NOMO-1 treated with dmso at 0.1 percent for 144 hours (cell line): ENCODE measurements around the gene RPRD1B.

Experiments
- DNase-seq: peaks from one replicate; lab custom pipeline; 2025; ENCODE audit not compliant: unreplicated experiment; lab: John Stamatoyannopoulos, UW

The RPRD1B gene

DNA sequence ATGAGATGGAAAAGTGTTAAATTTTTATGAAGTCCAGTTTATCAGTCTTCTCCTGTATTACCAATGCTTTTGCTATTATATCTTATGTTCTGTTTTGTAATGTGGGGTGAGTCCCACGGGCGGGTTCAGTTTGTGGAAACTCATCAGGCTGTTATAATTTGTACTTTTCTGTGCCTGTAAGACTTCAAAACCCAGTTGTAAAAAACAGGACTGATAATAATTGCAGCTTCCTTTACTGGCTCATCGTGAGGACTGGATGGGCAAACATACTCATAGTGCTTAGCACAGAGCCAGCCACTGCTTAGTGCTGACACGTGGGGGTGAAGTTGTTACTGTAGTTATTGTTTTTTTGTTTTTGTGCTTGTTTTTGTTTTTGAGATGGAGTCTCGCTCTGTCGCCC lies 85.9 kb downstream of the RPRD1B start:
- no peak for DNase-seq

DNA sequence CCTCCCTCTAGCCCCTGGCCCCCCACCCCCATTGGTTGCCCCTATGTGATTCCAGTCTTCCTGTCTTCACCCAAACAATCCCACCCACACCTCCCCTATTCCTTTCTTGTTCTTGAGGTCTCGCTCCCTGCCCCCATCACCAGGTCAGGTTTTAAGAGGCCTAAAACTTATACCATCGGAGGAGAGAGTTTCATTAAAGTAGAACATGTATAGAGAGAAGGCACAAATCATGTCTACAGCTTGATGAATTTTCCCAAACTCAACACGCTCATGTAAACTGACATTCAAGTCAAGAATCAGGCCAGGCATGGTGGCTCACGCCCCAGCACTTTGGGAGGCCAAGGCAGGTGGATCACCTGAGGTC lies 87.1 kb downstream of the RPRD1B start:
- DNase-seq, result no peak

DNA sequence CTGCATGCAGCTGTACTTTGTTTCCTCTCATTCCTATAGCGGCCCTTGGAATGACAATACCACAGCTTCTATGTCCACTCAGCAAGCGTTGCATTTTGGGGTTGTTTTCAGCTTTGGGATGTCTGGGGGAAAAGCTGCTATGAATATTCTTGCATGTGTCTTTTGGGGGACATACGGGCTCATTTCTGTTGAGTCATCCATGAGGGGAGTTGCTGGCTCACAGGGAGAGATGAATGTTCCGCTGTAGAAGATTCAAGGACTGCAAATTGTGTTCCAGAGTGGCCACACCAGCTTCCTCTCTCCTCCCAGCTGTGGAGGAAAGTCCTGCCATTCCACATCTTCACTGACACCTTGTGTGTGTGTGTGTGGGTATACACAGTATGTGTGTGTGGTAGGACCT lies 88.2 kb downstream of the RPRD1B start:
- DNase-seq, result no peak

DNA sequence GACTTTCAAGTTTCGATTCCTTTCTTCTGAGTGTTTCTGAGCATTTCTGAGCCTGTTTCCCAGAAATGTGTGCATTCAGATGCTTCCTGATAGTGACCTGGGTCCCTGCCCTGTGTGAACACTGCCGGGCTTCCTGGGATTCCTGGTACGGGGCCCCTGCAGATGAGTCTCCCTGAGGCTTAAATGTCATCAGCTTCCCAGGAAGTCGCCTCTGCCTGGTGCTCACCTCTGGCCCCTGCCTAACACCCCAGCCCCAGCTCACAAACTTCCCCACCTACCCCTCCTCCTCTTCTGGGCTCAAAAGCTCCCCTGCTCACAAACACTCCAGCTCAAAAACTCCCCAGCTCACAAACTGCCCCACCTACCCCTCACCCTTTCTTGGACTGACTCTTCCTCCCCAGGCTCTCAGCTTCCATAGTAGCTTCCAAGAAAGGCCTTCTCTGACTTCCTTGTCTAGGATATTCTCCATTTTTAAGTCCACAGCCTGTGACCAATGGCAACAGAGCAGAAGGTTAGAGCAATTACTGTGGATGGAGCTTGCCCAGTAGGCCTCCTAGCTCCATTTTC lies 89.6 kb downstream of the RPRD1B start:
- DNase-seq, result no peak

DNA sequence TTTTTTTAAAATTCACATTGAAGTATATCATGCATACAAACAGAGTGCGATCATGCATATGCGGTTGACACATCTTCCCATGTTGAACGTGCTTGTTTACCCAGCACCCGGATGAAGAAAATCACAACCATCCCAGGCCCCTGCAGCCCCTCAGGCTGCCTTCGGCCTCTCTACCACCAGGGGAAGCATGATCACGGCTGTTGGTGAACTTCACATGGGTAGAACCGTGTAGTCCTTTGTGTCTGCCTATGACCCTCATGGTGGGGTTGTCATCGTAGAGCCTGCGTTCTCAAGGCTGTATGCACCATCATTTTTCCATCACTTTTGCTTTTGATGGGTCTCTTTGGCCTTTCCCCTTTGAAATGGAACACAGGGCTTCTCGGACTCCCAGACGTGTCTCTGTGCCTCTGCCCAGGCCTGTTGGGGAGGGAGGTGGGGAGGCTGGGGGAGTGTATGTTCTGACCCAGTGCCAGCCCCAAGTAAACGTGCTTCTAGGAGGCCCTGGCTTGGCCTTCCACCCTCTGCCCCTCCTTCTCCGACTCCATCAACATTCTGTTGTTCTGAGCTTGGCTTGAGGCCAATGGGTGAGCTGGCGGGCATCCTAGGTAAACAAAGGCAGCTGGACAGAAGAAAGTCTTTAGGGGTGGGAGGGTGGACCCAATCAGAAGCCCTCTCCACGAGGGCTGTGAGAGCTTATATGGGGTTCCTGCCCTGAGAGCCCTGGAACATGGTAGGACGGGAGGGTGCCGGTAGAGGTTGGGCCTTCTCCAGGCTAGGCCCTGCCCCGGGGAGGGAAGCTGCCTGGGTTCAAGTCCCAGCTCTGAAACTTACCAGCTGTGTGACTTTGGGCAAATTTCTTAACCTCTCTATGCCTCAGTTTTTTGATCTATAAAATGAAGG lies 91.9 kb downstream of the RPRD1B start:
- no peak for DNase-seq

DNA sequence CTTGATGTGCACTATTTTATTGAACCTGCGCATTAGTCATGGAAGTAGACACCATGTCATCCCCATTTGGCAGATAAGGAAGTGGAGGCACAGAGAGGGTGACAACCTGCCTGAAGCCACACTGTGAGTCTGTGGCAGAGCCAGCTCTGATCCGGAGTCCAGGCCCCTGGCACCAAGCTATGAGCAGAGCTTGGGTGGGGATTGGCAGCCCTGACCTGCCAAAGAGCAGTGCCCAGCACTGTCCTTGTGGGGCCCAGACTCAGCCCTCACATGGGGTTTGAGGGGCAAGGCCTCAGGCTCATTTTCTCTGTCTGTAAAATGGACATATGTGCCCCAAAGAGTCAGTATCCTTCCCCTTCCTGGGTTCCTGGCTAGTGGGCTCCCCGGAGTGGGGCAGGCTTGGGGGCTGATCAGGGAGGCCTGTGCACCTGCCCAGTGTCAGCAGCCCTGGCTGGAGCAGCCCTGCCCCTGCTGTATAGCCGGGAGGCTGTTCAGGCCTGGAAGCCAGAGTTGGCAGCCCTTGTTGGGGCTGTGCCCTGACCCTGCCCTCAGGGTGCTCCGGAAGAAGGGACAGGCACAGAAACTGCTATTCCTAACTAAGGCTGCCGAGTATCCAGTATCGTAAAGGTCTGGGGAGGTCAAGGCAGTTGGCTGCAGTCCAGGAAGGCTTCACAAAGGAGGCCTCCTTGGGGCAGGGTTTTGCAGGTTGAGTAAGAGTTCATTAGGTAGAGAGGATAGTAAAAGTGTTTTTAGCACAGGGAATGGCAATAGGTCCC lies 92.8 kb downstream of the RPRD1B start:
- no peak for DNase-seq

DNA sequence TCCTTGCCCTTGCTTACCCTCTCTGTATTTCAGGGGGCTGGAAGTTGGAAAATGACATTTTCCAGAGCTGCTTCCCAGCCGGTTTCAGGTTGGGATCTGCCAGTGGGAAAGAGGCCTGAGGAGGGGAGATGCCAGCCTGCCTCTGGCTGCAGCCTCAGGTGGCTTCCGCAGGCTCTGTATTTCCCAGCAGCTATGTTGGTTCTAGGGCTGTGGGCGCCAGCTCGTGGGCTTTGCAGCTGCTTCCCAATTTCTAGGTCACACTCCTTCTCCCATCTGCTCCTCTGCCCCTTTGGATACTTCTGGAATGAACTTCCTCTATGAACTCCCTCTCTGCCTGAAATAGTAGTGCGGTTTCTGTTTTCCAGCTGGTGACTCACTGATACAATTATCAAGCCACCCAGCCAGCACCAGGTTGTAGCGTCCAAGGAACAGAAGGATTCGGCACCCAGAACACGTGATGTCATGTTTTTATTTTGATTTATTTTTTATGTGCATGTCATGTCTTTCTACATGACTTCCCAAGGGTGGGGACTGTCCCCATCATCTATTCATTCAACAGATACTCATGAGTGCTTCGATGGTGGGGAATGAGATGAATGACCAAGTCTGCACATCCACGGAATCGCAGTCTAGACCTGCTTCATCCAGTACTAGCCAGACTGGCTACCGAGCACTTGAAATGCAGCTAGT lies 93.5 kb downstream of the RPRD1B start:
- no peak for DNase-seq

DNA sequence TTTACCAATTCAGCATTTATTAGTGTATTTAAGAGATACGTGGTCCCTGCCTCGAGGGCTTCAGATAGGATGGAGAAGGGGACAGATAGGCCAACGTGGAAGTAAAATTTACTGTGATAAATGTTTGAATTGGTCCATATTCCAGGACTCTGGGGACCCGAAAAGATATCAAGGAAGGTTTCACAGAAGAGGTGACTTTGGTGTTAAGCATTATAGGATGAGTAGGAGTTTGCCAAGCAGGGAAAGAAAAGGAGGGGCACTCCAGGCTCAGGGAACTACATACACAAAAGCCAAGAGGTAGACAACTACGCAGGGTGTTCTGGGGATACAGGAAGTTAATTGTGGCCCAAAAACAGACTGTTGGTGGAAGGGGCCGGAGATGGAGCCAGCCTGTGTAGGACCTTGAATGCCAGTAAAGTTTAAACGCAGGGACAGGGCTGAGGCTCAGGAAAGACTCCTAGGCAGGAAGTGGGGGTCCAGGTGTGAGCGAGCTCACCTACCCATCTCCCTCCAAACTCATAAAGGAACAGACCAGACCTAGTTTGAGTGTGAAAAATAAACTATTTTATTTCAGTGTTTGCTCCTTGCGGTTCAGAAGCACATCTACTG lies 94.5 kb downstream of the RPRD1B start:
- DNase-seq, result no peak

DNA sequence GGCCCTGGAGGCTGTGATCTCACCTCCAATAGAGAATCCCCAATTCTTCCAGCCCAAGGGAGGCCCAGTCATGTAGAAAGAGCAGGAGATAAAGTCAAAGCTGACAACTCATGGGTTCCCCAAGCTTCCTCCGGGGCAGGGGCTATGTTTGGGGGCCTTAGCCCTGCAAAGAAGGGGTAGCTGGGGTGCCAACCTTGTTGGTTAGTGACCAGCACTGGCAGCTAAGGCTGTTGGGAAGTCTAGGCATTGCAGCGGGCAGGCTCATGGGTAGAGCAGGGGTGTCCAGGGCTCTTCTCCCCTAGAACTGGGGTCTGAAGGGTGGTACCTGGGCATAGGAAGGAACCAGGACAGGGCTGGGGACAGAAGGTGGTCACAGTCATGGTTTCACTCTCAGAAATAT lies 95.1 kb downstream of the RPRD1B start:
- no peak for DNase-seq

DNA sequence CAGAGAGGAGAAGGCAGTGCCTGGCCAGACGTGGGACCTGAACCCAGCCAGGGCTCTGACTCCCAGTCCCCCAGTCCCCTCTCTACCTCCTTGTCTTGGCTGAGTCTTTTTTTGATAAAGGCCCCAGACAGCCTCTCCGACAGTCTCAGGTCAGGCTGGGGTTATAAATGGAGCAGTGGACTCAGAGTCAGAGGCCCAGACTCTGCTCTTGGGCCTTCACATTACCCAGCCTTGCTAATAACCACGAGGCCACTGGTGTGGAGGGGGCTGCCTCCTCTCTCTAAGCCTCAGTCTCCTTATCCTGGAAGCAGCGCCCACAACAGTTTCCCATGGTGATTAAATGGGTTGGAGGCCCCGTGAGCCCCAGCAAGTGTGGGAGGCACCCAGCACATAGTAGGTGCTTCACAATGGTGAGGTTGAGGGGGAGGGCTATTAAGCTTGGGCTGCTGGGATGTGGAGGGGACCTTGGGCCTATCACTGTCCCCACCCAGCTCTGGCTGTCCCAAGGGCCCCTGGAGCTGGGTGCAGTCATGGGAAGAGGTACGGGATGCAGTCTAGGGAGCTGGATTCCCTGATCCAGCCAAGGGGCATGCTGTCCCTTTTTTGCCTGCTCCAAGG lies 95.8 kb downstream of the RPRD1B start:
- no peak for DNase-seq

DNA sequence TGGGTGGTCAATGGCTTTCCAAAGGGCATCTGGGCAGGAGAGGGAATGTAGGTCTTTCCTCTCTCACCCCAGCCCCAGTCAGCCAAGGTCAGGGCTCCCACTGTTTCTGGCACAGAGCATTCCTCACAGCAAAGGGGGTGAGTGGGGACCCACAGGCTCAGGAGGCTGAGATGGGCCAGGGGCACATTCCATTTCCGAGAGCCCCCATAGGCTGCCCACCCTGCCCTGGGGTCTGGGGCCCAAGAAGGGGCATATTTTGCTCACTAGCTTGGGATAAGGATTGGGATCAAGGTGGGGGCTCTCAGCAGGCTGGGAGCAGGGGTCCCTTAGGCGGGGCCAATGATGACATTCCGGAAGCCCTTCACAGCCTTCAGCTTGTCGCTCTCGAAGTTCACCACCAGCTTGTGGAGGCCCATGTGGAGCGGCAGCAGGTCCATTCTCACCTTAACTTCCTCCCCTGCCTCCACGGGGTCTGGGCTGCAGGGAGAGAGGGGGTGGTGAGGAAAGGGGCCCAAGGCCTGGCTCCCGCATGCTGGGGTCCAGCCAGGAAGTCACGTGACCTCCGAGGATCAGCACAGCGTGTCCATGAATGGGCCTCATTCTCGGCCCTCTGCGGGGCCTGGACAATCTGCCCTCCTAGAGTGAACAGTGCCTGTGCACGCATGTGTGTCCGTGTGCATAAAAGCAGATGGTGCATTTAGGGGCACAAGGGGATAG lies 96.5 kb downstream of the RPRD1B start:
- DNase-seq, result no peak

DNA sequence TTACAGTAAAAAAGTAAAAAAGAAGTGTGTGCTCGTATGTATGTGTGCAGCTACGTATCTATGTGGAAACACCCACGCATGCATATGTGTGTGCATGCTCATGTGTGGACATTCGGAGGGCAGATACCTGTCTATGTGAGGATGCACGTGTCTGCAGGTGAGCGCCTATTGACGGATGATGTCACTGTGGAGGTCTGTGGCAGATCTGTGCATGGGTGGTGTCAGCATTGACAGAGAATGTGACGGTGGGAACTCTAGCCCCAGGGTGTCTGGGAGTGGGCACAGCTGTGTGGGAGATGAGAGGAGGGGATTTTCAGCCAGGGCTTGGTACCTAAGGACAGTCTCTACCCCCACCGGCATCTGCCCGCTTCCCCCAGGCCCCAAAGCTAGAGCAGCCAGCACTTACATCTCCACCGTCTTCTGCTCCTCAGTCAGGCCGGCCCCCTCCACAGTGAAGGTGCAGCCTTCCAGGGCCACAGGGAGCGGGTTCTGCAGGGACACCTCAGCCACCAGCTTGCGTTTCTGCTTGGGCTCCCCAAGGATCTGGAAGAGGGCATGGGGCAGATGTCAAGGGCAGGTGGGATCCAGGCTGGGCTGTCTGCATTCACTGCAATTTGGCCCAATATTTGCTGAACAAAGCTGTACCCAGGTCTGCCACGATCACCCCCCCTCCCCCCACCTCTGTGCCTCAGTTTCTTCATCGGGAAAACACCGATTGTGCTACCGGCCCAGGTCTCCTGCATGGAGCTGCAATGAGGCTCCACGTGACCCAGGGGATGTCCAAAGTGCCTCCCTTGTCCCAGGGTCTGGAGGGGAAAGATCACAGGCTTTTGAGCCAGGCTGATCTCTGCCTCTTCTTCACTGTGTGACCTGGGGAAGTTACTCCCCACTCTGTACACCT lies 97.4 kb downstream of the RPRD1B start:
- DNase-seq, result no peak

DNA sequence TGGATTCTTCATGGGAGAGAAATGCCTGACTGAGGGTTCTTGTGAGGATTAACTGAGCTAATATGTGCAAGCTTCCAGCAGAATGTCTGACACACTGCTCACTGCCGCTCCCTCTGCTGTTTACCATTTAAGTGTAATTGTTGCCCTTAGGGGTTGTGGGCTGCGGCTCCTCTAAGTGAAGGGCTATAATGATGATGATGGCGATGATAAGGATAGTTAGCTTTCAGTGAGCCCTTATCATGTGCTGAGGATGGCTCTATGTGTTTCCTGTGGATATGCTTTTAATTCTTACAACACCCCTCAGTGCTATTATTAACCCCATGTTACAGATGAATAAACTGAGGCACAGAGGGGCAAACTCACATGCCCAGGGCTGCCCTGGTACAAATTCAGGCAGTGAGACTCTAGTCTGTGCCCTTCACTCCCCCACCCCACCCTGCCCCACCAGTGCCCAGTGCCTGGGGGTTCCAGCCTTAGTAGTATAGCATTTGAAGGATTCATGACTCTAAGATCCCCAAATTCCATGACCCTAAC lies 98.1 kb downstream of the RPRD1B start:
- DNase-seq, result no peak

DNA sequence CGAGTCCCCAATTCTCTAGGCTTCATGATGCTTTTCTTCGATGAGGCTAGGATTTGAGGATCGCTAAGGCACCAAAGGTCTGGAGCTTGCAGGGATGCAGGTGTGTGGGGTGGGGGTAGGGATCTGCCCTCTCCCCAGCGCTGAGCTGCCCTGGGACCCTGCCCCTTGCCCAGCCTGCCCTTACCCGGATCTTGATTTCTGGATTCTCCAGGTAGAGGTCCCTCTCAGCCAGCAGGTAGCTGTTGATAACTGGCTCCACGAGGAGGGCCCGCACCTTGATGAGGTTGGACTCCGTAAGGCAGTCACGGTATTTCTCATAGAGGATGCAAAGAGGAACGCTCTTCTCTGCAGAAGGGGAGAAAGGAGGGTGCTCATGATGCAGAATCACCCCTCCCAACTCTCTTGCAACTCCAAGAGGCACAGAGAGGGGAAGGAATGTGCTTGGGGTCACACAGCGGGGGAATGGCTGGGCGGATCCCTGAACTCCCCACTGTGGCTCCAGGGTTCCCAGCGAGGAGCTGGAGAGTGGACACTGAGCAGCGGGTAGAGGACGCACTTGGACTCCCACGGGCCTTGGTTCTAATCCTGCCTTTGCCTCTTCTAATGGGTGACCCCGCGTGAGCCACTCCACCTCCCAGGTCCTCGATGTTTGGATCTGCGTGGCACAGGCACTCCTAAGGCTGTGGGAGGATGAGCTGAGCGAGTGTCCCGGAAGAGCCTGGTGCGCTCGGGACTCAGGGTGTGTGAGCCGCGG lies 98.8 kb downstream of the RPRD1B start:
- DNase-seq, result no peak

DNA sequence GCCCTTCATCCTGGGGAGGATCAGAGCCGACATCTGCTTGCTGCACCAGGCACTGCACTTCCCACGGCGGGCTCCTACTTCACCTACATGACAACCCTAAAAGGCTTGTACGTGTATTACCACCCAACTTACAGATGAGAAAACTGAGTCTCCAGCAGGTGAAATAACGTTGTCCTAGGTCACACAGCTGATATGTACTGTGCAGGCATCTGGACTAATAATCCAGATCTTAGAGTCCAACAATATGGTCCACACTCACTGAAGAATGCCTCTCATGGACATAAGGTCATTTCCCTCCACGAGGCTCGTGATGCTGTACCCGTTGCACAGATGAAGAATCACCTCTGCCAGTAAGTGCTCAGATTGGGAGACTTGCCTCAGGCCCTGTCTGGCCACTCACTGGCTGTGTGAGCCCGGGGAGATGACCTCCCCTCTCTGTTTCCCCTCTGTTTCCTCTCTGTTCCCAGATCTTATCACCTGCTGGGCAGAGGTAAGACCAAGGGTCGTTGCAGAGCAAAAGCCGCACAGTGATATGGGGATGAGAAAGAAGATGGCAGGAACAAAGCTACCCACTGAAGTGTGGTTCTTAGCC lies 99.5 kb downstream of the RPRD1B start:
- no peak for DNase-seq

DNA sequence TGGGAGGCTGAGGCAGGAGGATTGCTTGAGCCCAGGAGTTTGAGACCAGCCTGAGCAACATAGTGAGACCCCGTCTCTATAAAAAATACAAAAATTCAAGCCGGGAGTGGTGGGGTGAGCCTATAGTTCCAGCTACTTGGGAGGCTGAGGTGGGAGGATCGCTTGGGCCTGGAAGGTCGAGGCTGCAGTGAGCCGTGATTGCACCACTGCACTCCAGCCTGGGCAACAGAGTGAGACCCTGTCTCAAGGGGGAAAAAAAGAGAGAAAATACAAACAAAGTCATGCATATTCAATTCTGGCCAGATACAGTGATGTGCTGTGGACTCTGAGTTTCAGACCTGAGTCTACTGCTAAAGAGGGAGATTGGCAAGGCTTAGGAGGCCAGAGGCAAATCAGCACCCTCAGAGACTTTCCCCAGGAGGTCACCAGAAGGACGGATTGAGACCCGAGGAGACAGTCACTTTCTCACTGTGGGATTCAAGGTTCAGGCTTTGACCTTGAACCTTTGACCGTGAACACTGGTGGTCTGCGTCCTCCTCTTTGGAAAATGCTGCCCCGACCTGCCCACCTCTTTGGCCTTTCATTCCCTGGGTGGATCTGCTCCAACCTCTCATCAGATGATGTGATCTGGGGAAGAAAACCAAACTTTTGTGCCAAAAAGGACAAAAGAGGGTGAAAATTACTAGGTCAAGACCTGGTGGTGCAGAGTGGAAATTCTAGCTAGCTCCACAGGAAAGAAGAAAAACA lies 100.3 kb downstream of the RPRD1B start:
- DNase-seq, result no peak
